Endothelial cell of umbilical vein (primary cell): ENCODE results near the gene NFATC1.

Experiments
- CTCF ChIP-seq, 2 donors: IDR thresholded peaks; 1 replicate in 1 of 2; 2 replicates in 1 of 2; pipeline ENCODE4 v1.5.1; 2011; ENCODE audit warnings: low read length in 2 of 2, mild to moderate bottlenecking in 2 of 2, moderate library complexity in 2 of 2, control low read depth in 1 of 2, inconsistent platforms in 1 of 2, low read depth in 1 of 2; ENCODE audit not compliant: insufficient read depth in 1 of 2; ENCODE audit errors: extremely low read depth in 1 of 2
- GATA2 ChIP-seq: IDR thresholded peaks from 2 replicates; pipeline ENCODE4 v1.7.0; 2011; ENCODE audit warnings: low read depth, mild to moderate bottlenecking, moderate library complexity, mixed read lengths, low read length; ENCODE audit not compliant: insufficient read length, insufficient read depth

- TF ChIP-seq CTCF (IDR thresholded peaks at IDR 0.05; ENCODE audit: extremely low read depth in 1 of 2, insufficient read depth in 1 of 2, low read depth in 1 of 2, low read length in 2 of 2) (no peak), GATA2 (no peak)
These were observed 22.9 kb downstream of the NFATC1 start for GRCh38 chr18:79418642-79419041.
